Stimulated activated CD8-positive, alpha-beta memory T cell treated with anti-CD3 and anti-CD28 coated beads, Interleukin-7, amount 100 ng/mL, for 48 hours (primary cell): ENCODE results near the gene LOXHD1.

Source experiments
- DNase-seq, 2 donors: peaks; one replicate each; pipeline ENCODE4 v3.0.0-alpha.2; 2020; ENCODE audit warnings: low read depth in 1 of 2; ENCODE audit errors: extremely low read depth in 1 of 2

Gene LOXHD1

DNA sequence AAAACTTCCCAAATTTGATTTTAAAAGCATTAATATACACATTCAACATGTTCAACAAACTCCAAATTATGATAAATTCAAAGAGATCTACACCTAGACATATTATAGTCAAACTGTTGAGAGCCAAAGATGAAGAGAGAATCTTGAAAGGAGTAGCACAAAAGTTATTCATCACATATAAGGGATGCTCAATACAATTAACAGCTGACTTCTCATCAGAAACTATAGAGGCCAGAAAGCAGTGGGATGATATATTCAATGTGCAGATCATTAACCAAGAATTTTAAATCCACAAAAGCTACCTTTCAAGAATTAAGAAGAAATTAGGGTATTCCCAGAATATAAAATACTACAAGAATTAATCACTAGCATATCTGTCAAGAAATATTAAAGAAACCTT is 75.4 kb downstream of the LOXHD1 start:
- no peak for DNase-seq

DNA sequence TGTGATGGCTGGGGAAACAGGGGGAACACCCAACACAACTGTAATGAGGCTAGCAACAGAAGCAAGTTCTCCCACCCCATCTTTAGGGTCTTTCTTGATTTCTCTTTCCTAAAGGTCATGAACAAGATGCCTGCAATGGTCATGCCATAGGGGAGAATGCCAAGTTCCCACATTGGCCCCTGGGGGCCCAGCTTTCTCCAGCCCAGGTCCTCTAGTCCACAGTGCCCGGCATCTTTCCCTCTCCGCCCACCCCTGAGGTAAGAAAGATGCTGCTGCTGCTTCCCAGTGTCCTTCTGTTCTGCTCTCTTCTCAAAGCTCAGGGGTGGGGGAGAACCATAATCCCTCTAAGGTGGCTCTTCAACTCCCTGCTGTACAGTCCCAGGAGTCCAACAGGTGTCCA is 78.0 kb downstream of the LOXHD1 start:
- no peak for DNase-seq

DNA sequence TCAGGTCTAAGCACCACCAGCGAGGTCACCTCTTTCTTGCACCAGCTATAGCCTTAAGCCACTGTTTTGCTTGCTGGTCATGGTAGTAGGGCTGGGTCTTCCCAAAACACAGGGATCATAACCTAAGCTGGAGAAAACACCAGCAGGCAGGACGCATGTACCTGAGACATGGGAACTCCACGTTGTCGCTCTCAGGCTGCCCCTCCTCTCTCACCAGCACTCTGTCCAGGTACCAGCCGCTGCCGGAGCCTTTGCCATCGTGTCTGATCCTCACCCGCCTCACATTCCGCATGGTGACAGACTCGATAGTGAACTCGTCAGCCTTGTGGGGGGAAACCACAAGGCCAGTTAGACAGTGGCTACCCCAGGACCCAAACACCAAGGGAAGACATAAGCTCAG is 79.5 kb downstream of the LOXHD1 start:
- no peak for DNase-seq

DNA sequence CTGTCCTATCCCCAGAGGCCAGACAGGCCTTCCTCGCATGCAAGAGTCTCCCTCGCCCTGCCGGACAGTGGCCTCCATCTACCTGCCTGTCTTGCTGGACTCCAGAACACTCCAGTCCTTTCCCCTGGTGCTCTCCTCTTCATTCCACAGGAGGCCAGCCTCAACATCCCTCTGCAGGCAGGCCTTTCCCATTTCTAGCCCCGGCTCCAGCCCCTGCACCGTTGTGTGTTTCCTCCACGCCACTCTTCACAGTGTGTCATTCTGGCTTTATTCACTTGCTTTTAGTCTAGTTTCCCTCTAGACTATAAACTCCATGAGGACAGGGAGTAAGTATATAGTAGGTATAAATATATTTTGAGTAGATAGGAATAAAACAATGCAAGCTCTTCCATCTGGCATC is 81.2 kb downstream of the LOXHD1 start:
- DNase-seq = no peak

DNA sequence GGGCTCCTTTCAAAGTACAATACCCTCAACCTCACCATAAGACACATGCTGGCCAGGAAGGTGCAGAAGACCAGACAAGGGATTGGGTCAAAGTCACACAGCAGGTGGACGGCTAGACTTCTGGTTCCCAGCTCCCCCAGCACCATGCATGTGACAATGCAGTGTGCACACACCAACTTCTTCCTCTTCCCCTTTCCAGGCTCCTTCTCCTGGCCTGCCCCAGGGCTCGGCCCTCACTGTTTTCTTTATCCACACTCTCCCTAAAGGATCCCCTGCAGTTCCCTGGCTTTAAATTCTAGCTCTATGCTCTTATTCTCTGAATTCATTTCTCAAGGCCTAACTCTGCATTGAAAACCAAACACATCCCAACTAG is 82.3 kb downstream of the LOXHD1 start:
- DNase-seq = no peak

DNA sequence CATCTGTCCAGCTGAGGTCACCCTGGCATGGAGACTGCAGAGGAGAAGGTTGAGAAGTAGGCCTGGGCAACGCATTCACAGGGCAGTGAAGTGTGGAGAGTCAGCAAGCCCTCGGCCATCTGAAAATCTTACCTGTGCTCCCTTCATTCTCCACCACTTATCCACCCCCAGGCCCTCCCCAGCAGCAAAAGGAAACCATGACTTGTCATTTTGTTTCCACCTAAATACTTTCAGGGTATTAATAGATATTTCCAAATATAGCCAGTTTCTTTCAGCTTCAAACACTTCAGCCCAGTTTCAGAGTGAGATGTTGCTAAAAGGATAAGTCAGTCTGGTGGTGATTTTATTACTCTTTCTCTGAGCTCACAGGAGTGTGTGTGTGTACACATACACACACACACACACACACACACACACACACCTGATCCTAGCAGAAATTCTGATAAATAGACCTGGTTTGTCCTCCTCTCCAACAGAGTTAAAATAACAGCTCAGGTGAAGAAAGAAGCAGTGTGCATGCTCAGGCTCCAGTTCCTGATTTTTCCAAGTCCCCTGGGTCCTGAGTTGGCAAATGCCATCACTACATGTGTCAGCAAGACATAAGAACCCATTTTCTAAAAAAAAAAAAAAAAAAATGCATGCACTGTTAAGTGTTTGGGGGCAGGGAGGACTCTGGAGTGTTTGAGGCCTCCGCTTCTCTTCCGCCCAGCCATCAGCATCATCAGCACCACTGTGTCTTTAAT is 82.8 kb downstream of the LOXHD1 start:
- DNase-seq = no peak

DNA sequence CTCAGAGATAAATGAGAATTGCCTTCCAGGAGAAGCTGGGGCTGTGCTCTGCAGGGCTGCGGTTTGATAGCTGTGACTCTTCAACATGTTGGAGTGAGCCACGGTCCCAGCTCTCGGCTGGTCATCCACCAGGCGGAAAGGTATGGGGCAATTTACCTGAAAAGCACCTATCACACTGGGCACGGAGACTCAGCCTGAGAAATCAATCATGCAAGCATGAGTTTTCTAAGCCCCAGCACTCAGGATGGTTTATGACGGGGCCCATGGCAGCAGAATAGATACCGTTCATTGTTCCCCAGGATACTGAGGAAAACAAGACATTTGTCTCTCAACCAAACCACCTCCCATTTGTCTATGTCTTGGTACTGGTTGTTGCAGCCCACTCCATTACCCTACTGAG is 83.9 kb downstream of the LOXHD1 start:
- no peak for DNase-seq

DNA sequence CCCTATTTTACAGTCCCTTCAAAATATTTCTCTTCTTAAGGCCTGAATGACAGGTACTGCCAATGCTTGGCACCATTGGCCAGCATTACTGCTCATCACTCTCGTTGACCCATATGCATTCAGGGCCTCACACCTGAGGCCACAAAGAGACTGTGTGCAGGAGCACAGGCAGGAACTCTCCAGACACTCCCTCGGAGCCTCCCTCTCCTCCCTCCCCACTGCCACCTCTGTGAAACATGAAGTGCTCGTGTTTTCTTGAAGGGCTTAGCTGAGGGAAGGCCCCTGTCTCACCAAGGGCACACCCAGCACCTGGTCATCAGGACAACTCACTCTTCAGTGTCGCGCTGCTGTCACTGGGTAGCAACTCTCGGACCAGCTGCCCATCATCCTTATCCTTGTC is 85.3 kb downstream of the LOXHD1 start:
- DNase-seq = no peak

DNA sequence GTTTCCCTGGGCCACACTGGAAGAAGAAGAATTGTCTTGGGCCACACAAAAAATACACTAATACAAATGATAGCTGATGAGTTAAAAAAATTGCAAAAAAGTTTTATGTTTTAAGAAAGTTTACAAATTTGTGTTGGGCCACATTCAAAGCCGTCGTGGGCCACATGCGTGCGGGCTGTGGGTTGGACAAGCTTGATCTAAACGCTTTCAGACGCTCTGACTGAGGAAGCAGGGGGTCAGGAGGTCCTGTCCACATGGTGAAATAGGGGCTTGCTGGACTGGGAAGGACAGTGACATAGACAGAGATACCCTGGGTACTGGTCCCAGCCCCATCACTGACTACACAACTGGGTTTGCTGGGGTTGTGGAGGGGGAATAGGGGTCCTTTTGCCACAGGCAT is 86.4 kb downstream of the LOXHD1 start:
- DNase-seq = no peak

DNA sequence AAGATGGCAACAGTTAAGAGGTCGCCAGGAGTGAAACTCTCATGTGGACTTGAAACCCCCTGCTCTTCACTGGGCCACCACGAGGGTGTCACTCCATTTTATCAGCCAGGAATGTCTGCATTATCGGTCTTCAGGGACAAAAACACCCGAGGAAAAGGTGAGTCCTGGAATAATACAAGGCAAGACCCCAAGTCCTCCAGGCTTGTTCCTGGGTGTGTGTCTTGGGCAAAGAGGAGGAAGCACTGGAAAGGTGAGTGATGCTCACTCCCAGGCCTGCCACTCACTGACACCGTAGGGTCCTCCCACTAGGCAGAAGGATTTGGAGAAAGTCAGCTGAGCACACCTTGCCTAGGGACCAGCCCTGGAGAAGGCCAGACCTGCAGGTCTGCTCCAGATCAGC is 86.9 kb downstream of the LOXHD1 start:
- DNase-seq = no peak

DNA sequence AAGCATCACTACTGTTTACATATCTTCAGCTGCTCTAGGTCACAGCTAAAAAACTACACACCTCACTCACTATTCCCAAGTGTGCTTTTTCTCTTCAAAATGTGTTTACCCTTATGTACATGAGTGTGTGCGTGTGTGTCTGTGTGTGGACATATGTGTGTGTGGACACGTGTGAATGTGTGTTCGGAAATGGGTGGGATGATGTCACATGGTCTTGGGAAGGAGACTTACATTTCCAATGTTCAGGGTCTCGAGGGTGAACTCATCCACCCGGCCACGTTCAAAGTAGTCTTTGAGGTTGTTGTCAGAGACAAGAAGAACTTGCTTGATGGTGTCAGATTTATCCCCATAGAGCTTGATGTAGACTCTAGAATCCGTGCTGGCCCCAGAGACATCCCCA is 87.8 kb downstream of the LOXHD1 start:
- DNase-seq = no peak

DNA sequence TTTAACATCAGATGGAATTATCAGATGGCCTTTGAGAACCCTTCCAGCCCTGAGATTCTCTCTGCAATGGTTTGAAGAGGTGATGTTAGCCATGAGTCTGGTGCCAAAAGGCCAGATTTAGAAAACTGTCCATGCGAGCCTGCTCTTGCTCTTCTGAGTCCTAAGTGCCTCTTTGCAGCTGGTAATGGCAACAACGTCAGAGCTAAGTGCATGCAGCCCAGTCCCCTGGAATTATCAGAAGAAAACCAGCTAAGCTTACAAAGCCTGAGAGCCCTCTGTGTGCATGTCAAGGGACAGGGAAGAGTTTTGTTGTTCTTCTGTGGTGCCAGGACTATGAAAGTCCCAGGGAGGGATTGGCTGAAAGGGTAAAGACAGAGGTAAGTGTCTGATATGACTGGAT is 89.8 kb downstream of the LOXHD1 start:
- no peak for DNase-seq

DNA sequence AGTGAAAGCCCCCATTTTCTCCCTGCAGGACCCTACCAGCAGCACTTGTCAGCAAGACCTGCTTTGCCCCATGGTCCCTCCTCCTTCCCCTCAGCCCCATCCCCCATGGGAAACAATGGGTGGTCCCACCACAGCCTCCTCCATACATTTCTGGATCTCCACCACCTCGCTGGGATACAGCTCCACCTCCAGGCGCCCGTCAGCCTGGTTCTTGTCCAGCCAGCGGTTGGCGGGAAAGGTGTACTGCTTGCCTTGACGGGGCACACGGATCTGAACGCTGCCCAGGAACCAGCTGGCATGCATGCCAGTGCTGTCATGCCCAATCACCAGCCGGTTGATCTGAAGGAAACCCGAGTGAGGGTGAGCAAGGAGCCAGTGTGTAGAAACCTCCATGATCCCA is 90.9 kb downstream of the LOXHD1 start:
- DNase-seq = no peak

DNA sequence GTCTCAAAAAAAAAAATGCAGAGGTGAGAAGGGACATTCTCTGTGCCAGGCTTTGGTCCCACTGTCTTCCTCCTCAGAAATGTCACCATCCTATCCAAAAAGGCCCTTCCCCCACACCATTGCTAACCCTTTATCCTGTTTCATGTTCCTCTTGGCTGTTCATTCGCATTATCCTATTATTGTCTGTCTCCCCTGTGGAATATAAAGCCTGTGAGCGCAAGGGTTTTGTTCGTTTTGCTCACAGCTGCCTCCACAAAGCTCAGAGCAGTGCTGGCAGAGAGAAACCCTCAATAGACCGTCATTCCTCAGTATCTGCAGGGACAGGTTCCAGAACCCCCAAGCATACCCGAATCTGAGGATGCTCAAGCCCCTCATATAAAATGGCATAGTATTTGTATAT is 91.8 kb downstream of the LOXHD1 start:
- DNase-seq = no peak

DNA sequence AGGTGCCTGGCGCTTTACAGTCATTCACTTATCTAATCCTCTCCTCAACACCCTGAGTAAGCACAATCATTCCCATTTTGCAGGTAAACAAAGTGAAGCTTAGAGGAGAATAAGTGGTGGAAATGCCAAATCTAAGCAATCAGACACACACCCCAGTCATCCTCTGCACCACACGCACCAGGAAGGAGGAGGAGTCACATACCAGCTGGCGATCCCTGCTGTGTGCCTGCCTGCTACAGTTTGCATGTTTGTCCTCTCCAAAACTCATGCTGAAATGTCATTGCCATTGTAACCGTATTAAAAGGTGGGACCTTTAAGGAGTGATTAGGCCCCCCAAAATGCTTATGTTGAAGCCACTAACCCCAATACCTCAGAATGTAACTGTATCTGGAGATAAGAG is 93.7 kb downstream of the LOXHD1 start:
- DNase-seq = no peak

DNA sequence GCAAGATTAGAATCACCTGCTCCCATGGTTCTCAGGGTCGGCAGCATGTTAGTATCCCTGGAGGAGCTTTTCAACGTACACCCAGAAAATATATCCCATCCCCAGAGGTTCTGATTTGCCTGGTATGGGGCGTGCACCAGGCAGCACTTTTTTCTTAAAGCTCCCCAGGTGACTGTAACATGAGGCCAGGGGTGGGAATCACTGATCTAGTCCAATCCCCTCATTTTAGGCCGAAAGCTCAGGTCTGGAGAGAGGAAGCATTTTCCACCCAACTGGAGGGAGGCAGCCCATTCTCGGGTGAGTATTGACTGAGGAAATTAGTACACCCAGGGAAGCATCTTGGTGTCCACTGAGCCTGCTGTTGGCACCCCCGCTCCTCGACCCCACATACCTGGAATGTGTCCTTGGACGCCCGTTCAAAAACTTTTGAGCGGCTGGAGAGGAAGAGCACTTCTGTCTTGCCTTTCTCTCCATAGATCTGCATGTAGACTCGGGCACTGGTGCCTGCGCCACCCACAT is 94.3 kb downstream of the LOXHD1 start:
- DNase-seq = no peak

DNA sequence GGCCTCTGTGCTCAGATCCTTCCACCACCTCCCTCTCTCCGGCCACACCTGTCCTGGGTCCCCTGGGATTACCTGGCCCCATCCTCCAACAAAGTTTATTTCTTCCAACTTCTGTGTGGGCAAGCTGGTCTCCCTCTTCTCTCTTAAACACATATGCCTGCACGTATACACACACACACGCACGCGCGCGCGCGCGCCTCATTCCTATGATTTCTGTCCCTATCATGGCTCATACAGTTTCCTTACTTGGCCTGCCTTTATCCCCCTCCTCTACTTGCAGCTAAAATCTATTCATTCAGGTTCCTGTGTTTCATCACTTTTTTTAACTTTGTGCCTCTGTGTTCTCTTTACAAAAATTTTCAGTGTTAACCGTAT is 96.4 kb downstream of the LOXHD1 start:
- DNase-seq = no peak

DNA sequence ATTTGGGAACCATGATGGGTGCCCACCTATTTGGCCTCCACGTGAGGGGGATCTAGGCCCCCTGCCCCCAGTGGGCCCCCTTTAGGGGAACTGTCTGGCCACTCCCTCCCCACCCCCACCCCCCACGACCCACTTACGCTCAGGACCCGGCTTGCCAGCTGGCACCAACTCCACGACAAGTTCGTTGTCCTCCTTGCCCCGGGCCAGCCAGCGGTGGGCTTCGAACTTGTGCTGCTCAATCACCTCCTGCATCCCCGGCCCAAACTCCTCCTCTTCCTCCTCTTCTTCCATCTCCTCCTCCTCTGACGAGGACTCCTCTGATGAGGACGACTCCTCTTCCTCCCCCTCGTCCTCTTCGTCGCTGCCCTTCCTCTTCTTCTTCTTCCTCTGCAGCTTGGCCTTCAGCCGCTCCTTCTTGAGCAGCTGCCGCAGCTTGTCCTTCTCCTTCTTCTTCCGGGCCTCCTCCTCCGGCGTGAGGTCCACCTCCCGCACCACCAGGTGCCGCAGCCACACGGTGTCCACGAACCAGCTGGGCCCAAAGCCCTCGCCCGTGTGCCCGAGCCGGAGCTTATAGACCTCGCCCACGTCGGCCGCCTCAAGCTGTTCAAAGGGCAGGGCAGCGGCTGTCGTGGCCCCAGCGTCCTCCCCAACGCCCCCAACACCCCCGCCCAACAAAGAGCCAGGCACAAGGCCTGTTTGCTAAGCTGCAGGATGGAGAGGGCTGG is 96.9 kb downstream of the LOXHD1 start:
- DNase-seq = no peak

DNA sequence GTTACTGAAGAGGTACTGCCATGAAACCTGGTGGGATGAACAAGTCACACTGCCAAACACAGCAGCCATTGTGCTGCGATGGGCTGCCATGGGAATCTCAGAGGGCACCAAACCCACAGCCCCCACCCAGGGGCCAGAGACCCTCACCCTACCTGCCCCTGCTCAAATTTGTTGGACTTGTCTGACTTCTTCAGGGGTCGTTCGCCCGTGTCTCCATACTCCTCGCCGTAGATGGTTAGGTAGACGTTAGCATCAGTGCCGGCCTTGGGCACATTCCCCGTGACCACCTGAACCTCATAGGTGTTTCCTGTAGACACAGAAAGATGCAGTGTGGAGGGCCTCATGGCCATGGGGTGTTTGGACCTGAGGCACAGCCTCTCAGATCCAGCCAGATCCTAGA is 97.7 kb downstream of the LOXHD1 start:
- DNase-seq = no peak

DNA sequence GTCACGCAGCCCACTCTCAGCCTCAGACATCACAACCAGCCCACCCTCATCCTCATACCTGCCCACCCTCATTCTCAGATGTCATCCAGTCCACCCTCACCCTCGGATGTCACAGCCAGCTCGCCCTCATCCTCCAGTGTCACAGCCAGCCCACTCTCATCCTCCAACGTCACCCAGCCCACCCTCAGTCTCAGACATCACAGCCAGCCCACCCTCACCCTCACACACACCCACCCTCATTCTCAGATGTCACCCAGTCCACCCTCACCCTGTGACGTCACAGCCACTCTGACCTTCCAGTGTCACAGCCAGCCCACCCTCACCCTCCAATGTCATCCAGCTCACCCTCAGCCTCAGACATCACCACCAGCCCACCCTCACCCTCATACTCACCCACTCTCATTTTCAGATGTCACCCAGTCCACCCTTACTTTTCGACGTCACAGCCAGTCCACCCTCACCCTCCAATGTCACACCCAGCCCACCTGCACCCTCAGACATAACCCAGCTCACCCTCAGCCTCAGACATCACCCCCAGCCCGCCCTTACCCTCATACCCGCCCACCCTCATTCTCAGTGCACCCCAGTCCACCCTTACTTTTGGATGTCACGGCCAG is 100.3 kb downstream of the LOXHD1 start:
- no peak for DNase-seq

DNA sequence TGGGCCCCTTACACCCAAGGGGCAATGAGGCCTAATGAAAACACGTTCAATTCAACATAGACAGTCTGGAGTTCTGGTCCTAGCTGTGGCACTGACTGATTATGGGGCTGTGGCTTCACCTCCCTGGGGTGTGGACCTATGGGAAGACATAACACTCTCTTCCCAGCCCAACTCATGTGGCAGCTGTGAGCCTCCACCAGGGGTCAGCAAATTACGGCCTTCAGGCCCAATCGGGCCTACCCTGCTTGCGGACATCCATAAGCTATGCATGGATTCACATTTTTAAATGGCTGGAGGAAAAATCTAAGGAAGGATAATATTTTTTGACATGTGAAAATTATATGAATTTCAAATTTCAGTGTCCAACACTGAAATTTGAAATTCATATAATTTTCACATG is 101.3 kb downstream of the LOXHD1 start:
- no peak for DNase-seq

DNA sequence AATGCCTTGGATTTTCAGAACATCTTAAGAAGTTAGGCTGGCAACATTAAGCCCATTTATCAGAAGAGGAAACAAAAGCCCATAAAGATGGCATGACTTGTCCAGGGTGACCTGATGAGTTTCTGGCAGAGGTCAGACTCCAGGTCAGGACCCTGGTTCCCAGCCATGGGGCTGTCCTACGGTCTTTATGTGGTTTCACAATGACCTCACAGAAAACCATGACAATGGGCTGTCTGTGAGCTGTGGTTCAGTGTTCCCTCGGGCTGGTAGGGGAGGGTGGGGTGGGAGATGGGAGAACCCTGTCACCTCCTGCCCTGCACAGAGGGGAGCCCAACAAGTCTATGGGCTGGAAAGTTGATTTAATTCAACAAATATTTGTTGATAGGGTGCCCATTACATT is 101.8 kb downstream of the LOXHD1 start:
- no peak for DNase-seq
